Esophagus squamous epithelium (tissue), 5 donors: ENCODE measurements around the gene NELL1. TPM values are rescaled to one million over a fixed set of nuclear protein-coding genes. Genes with fewer than 3 reads are reported as not detected.
"Not testable (repeated sequence)": the region's sequence is repeated elsewhere in the genome, so short reads cannot be mapped to it uniquely, and the experiment has no call there.

ENCODE experiments used
- DNase-seq: peaks from one replicate; lab custom pipeline; 2025; lab: John Stamatoyannopoulos, UW
- H3K27ac ChIP-seq, 4 donors: fragments of 200-600 bp; sonication (generic); one replicate each; pipeline ENCODE4 v1.5.1; 2016 to 2019; ENCODE audit warnings: mild to moderate bottlenecking in 1 of 4
- H3K27me3 ChIP-seq, 4 donors: fragments of 200-600 bp; sonication (generic); 1 replicate in 3 of 4; 2 replicates in 1 of 4; pipeline versions ENCODE4 v1.5.1 to v1.6.0; 2017 to 2021; ENCODE audit warnings: antibody characterized with exemption in 1 of 4
- H3K36me3 ChIP-seq, 3 donors: fragments of 200-600 bp; sonication (generic); one replicate each; pipeline ENCODE4 v1.5.1; 2016 to 2019
- H3K4me1 ChIP-seq, 3 donors: fragments of 200-600 bp; sonication (generic); one replicate each; pipeline ENCODE4 v1.5.1; 2017 to 2019
- H3K4me3 ChIP-seq, 4 donors: fragments of 200-600 bp; sonication (generic); 1 replicate in 3 of 4; 2 replicates in 1 of 4; pipeline ENCODE4 v1.5.1; 2016 to 2019; ENCODE audit warnings: mild to moderate bottlenecking in 2 of 4, moderate library complexity in 1 of 4
- H3K9me3 ChIP-seq, 3 donors: fragments of 200-600 bp; sonication (generic); one replicate each; pipeline ENCODE4 v1.5.1; 2016 to 2019
- CTCF ChIP-seq, 6 experiments: fragments of 450-650 bp in 4 of 6; fragments of 200-600 bp in 2 of 6; sonication (generic) in 2 of 6; IDR thresholded peaks; one replicate each; pipeline ENCODE4 v1.5.1; 2016 to 2019; ENCODE audit warnings: antibody characterized with exemption in 6 of 6, mild to moderate bottlenecking in 4 of 6, moderate library complexity in 4 of 6
- POLR2A ChIP-seq, 4 donors: fragments of 450-650 bp; IDR thresholded peaks; one replicate each; pipeline ENCODE4 v1.6.1; 2017; ENCODE audit warnings: antibody characterized with exemption in 4 of 4, mild to moderate bottlenecking in 4 of 4, moderate library complexity in 3 of 4
- WGBS, 2 donors: methylation state at CpG; one replicate each; pipeline ENCODE4 v1.1.5; 2018; 5-methylcytosine and 5-hydroxymethylcytosine counted together
- intact Hi-C: fragments of 100-400 bp; cut with DNase I; formaldehyde crosslinking; loops from one replicate; pipeline ENCODE4 v1.15.0; 2022
- total RNA-seq, 4 donors: library from RNA; depleted of rRNA; stranded (reverse); fragments of >200 nt; gene quantifications; one replicate each; pipeline ENCODE4 v1.1.0, GENCODE V29; 2016
- donor health status: DM: yes; HTN: yes; CAD: no.

Gene NELL1
- total RNA-seq, 4 donors from 2014 or later = 1.5 TPM; not detected in 3

- no peak overlapping the region for H3K27ac ChIP-seq
- DNase-seq = no peak
- no peaks in the 10 kb centered on the region for H3K9me3 ChIP-seq
- no peaks in the 10 kb centered on the region for H3K27me3 ChIP-seq
- no peak for TF ChIP-seq CTCF (IDR thresholded peaks at IDR 0.05)
- TF ChIP-seq POLR2A (IDR thresholded peaks at IDR 0.05) = no peak
- no peaks in the 10 kb centered on the region for H3K36me3 ChIP-seq
- intact Hi-C loops = no loop called here
- no CpG with 5 or more reads among the region's 2 CpGs for WGBS, 2 donors
- no peak overlapping the region for H3K4me3 ChIP-seq
- H3K4me1 ChIP-seq = no peaks in the 10 kb centered on the region
These were observed 463.9 kb downstream of the NELL1 start for GRCh38 chr11:21133244-21133643.

- Histone ChIP-seq H3K9me3 (no peaks in the 10 kb centered on the region), H3K27ac (no peak overlapping the region), H3K4me1 (no peaks in the 10 kb centered on the region), H3K36me3 (no peaks in the 10 kb centered on the region), H3K4me3 (no peak overlapping the region), H3K27me3 (no peaks in the 10 kb centered on the region)
- 68 to 88% methylated on average over 3 to 4 of the region's 6 CpGs for WGBS, 2 donors
- intact Hi-C loops = no loop called here
- TF ChIP-seq CTCF (IDR thresholded peaks at IDR 0.05) = no peak
- TF ChIP-seq POLR2A (IDR thresholded peaks at IDR 0.05) = no peak
- DNase-seq = no peak
These were observed 464.3 kb downstream of the NELL1 start for GRCh38 chr11:21133722-21134121.

- no peak for DNase-seq
- no peaks in the 10 kb centered on the region for H3K36me3 ChIP-seq
- TF ChIP-seq POLR2A (IDR thresholded peaks at IDR 0.05) (no peak), CTCF (IDR thresholded peaks at IDR 0.05) (no peak)
- H3K9me3 ChIP-seq = no peaks in the 10 kb centered on the region
- intact Hi-C loops = no loop called here
- H3K27me3 ChIP-seq = no peaks in the 10 kb centered on the region
- H3K4me1 ChIP-seq = no peaks in the 10 kb centered on the region
- no peak overlapping the region for H3K27ac ChIP-seq
- H3K4me3 ChIP-seq = no peak overlapping the region
- WGBS, 2 donors = 44 to 56% methylated on average over 6 of the region's 6 CpGs
These were observed 468.4 kb downstream of the NELL1 start for GRCh38 chr11:21137803-21138202.

GRCh38 chr11:21141557-21141956 lies 472.2 kb downstream of the NELL1 start:
- intact Hi-C loops, H3K27ac ChIP-seq, DNase-seq, H3K4me1 ChIP-seq, H3K9me3 ChIP-seq, H3K4me3 ChIP-seq, H3K36me3 ChIP-seq, H3K27me3 ChIP-seq: not testable (repeated sequence)
- 83 to 91% methylated on average over 4 of the region's 4 CpGs for WGBS, 2 donors

- Histone ChIP-seq H3K27me3 (no peaks in the 10 kb centered on the region), H3K36me3 (no peaks in the 10 kb centered on the region), H3K9me3 (no peaks in the 10 kb centered on the region), H3K27ac (no peak overlapping the region), H3K4me3 (no peak overlapping the region), H3K4me1 (no peaks in the 10 kb centered on the region)
- 60 to 70% methylated on average over 2 of the region's 2 CpGs for WGBS, 2 donors
- TF ChIP-seq CTCF (IDR thresholded peaks at IDR 0.05) = peak in 1 of 6 experiments; percentile 34
- no peak for TF ChIP-seq POLR2A (IDR thresholded peaks at IDR 0.05)
- intact Hi-C loops = no loop called here
- DNase-seq = no peak
These were observed 472.6 kb downstream of the NELL1 start for GRCh38 chr11:21142007-21142406.

- Histone ChIP-seq H3K27me3 (no peaks in the 10 kb centered on the region), H3K27ac (no peak overlapping the region), H3K4me1 (no peaks in the 10 kb centered on the region), H3K36me3 (no peaks in the 10 kb centered on the region), H3K9me3 (no peaks in the 10 kb centered on the region), H3K4me3 (no peak overlapping the region)
- WGBS, 2 donors = 76 to 83% methylated on average over 2 of the region's 2 CpGs
- no peak for DNase-seq
- intact Hi-C loops = no loop called here
- no peak for TF ChIP-seq CTCF (IDR thresholded peaks at IDR 0.05)
- TF ChIP-seq POLR2A (IDR thresholded peaks at IDR 0.05) = no peak
These were observed 475.1 kb downstream of the NELL1 start for GRCh38 chr11:21144531-21144930.
